Activated T-helper 2 cell treated with anti-CD3 and anti-CD28 coated beads, Interferon-gamma antibody, Interleukin-2, Interleukin-4, amounts not matched to agents 10 μg/mL and 5 μg/mL and 100 μg/mL, durations not matched to agents 14 hours and 24 hours and 36 hours (primary cell): ENCODE measurements around the gene RAD23B. TPM values are rescaled to one million over a fixed set of nuclear protein-coding genes. Genes with fewer than 3 reads are reported as not detected.

Experiments used
- DNase-seq: peaks from one replicate; pipeline ENCODE4 v3.0.0; 2021; ENCODE audit warnings: low spot score
- H3K27ac Mint-ChIP-seq: one replicate; pipeline ENCODE4 v1.8.0; 2021; ENCODE audit warnings: mixed read lengths
- H3K27me3 Mint-ChIP-seq: one replicate; pipeline ENCODE4 v1.8.0; 2021; ENCODE audit warnings: low read depth, mixed read lengths
- H3K36me3 Mint-ChIP-seq: one replicate; pipeline ENCODE4 v1.8.0; 2021; ENCODE audit warnings: low read depth, mixed read lengths
- H3K4me1 Mint-ChIP-seq: one replicate; pipeline ENCODE4 v1.8.0; 2021; ENCODE audit warnings: low read depth, mixed read lengths
- H3K4me3 Mint-ChIP-seq: one replicate; pipeline ENCODE4 v1.8.0; 2021; ENCODE audit warnings: low read depth, mild to moderate bottlenecking, moderate library complexity, mixed read lengths
- H3K9me3 Mint-ChIP-seq: one replicate; pipeline ENCODE4 v1.8.0; 2021; ENCODE audit warnings: mixed read lengths
- intact Hi-C: fragments of 100-400 bp; cut with micrococcal nuclease; formaldehyde crosslinking; loops from one replicate; pipeline ENCODE4 v1.15.1; 2023
- total RNA-seq: library from RNA; stranded (reverse); gene quantifications from 2 replicates; pipeline ENCODE4 v1.2.3, GENCODE V29; 2022

Gene RAD23B
- total RNA-seq, 1 donor from 2014 or later: 145 TPM

- Mint-ChIP-seq H3K27me3 (peaks cover 2% of the 10 kb centered on the region), H3K4me1 (no peaks in the 10 kb centered on the region), H3K36me3 (no peaks in the 10 kb centered on the region), H3K9me3 (no peaks in the 10 kb centered on the region), H3K27ac (no peak overlapping the region), H3K4me3 (no peak overlapping the region)
- intact Hi-C loops: no loop called here
- no peak for DNase-seq
Measured at GRCh38 chr9:107358986-107359385, 75.9 kb downstream of the RAD23B start.

GRCh38 chr9:107360098-107360497, 77.0 kb downstream of the RAD23B start:
- no peaks in the 10 kb centered on the region for H3K4me1 Mint-ChIP-seq

GRCh38 chr9:107361816-107362215, 78.7 kb downstream of the RAD23B start:
- H3K9me3 Mint-ChIP-seq: no peaks in the 10 kb centered on the region
- no peak overlapping the region for H3K27ac Mint-ChIP-seq
- no peaks in the 10 kb centered on the region for H3K4me1 Mint-ChIP-seq
- H3K36me3 Mint-ChIP-seq: no peaks in the 10 kb centered on the region
- no peak for DNase-seq
- H3K4me3 Mint-ChIP-seq: no peak overlapping the region
- no peaks in the 10 kb centered on the region for H3K27me3 Mint-ChIP-seq
- intact Hi-C loops: no loop called here

More at GRCh38 chr9:107360098-107360497, 77.0 kb downstream of the RAD23B start:
- Mint-ChIP-seq H3K9me3 (no peaks in the 10 kb centered on the region), H3K36me3 (no peaks in the 10 kb centered on the region), H3K4me3 (no peak overlapping the region), H3K27me3 (peaks cover 2% of the 10 kb centered on the region), H3K27ac (no peak overlapping the region)
- intact Hi-C loops: no loop called here
- no peak for DNase-seq

- Mint-ChIP-seq H3K27me3 (no peaks in the 10 kb centered on the region), H3K27ac (no peak overlapping the region), H3K4me1 (no peaks in the 10 kb centered on the region), H3K36me3 (no peaks in the 10 kb centered on the region), H3K4me3 (no peak overlapping the region), H3K9me3 (no peaks in the 10 kb centered on the region)
- intact Hi-C loops: no loop called here
- no peak for DNase-seq
Measured at GRCh38 chr9:107363516-107364152, 80.6 kb downstream of the RAD23B start.

- Mint-ChIP-seq H3K27me3 (peaks cover 3% of the 10 kb centered on the region), H3K4me3 (no peak overlapping the region), H3K9me3 (no peaks in the 10 kb centered on the region), H3K27ac (no peak overlapping the region), H3K36me3 (no peaks in the 10 kb centered on the region), H3K4me1 (no peaks in the 10 kb centered on the region)
- DNase-seq: no peak
- intact Hi-C loops: no loop called here
Measured at GRCh38 chr9:107367727-107368502, 84.8 kb downstream of the RAD23B start.

GRCh38 chr9:107368696-107369095, 85.6 kb downstream of the RAD23B start:
- H3K9me3 Mint-ChIP-seq: no peaks in the 10 kb centered on the region
- no peak for DNase-seq
- H3K4me1 Mint-ChIP-seq: no peaks in the 10 kb centered on the region
- no peaks in the 10 kb centered on the region for H3K36me3 Mint-ChIP-seq
- intact Hi-C loops: no loop called here
- no peak overlapping the region for H3K27ac Mint-ChIP-seq
- H3K4me3 Mint-ChIP-seq: no peak overlapping the region
- H3K27me3 Mint-ChIP-seq: peaks cover 3% of the 10 kb centered on the region

GRCh38 chr9:107373809-107374208, 90.7 kb downstream of the RAD23B start:
- H3K4me3 Mint-ChIP-seq: no peak overlapping the region
- intact Hi-C loops: no loop called here

GRCh38 chr9:107375001-107375400, 91.9 kb downstream of the RAD23B start:
- no peak for DNase-seq
- no peak overlapping the region for H3K27ac Mint-ChIP-seq
- H3K4me1 Mint-ChIP-seq: no peaks in the 10 kb centered on the region
- no peaks in the 10 kb centered on the region for H3K9me3 Mint-ChIP-seq
- no peaks in the 10 kb centered on the region for H3K27me3 Mint-ChIP-seq
- no peaks in the 10 kb centered on the region for H3K36me3 Mint-ChIP-seq
- H3K4me3 Mint-ChIP-seq: no peak overlapping the region
- intact Hi-C loops: no loop called here

More at GRCh38 chr9:107373809-107374208, 90.7 kb downstream of the RAD23B start:
- Mint-ChIP-seq H3K9me3 (no peaks in the 10 kb centered on the region), H3K27ac (no peak overlapping the region), H3K36me3 (no peaks in the 10 kb centered on the region), H3K4me1 (no peaks in the 10 kb centered on the region), H3K27me3 (peaks cover 3% of the 10 kb centered on the region)
- DNase-seq: no peak

- H3K27me3 Mint-ChIP-seq: no peaks in the 10 kb centered on the region
- H3K36me3 Mint-ChIP-seq: no peaks in the 10 kb centered on the region
- no peak for DNase-seq
- no peaks in the 10 kb centered on the region for H3K4me1 Mint-ChIP-seq
- no peaks in the 10 kb centered on the region for H3K9me3 Mint-ChIP-seq
- H3K4me3 Mint-ChIP-seq: no peak overlapping the region
- no peak overlapping the region for H3K27ac Mint-ChIP-seq
- intact Hi-C loops: no loop called here
Measured at GRCh38 chr9:107375651-107376369, 92.7 kb downstream of the RAD23B start.

GRCh38 chr9:107378006-107378405, 94.9 kb downstream of the RAD23B start:
- Mint-ChIP-seq H3K36me3 (no peaks in the 10 kb centered on the region), H3K4me1 (no peaks in the 10 kb centered on the region), H3K9me3 (no peaks in the 10 kb centered on the region), H3K4me3 (no peak overlapping the region), H3K27ac (no peak overlapping the region), H3K27me3 (peaks cover 1% of the 10 kb centered on the region)
- intact Hi-C loops: no loop called here
- no peak for DNase-seq

Other genes with a start within 250 kb of the RAD23B start
- gene KLF4, start 206.5 kb downstream of the RAD23B start, total RNA-seq: 0.52 and 1.4 TPM in 2 replicates